Lower leg skin (tissue), 4 donors: ENCODE measurements around the gene NHERF1. TPM values are rescaled to one million over a fixed set of nuclear protein-coding genes. Genes with fewer than 3 reads are reported as not detected.

Source experiments
- DNase-seq, 2 donors: peaks; one replicate each; pipeline ENCODE4 v3.0.0-alpha.2; 2019; ENCODE audit warnings: low spot score in 2 of 2
- H3K4me3 ChIP-seq: fragments of 200-600 bp; sonication (generic); 2 replicates; pipeline ENCODE4 v1.5.1; 2017; ENCODE audit warnings: mild to moderate bottlenecking, low read depth; ENCODE audit not compliant: poor library complexity, severe bottlenecking
- POLR2A ChIP-seq, 2 donors: fragments of 450-650 bp; IDR thresholded peaks; one replicate each; pipeline ENCODE4 v1.6.1; 2016 to 2017; ENCODE audit warnings: antibody characterized with exemption in 2 of 2, mild to moderate bottlenecking in 1 of 2, moderate library complexity in 1 of 2
- WGBS, 2 donors: methylation state at CpG; one replicate each; pipeline ENCODE4 v1.1.5; 2018; 5-methylcytosine and 5-hydroxymethylcytosine counted together
- intact Hi-C: fragments of 100-400 bp; cut with DNase I; formaldehyde crosslinking; loops from one replicate; pipeline ENCODE4 v1.15.0; 2023; ENCODE audit warnings: low total_unique reads
- total RNA-seq, 4 donors: library from RNA; depleted of rRNA; stranded (reverse); fragments of >200 nt; gene quantifications; one replicate each; pipeline ENCODE4 v1.1.0, GENCODE V29; 2016
- TF ChIP-seq, protein P1 (sequence below), 3 donors: fragments of 450-650 bp; IDR thresholded peaks; one replicate each; pipeline ENCODE4 v1.5.1; 2016; ENCODE audit warnings: antibody characterized with exemption in 3 of 3, mild to moderate bottlenecking in 3 of 3, moderate library complexity in 2 of 3

NHERF1 gene
- total RNA-seq, 4 donors from 2014 or later = 47.6 to 67.7 (median 58.6) TPM

DNA sequence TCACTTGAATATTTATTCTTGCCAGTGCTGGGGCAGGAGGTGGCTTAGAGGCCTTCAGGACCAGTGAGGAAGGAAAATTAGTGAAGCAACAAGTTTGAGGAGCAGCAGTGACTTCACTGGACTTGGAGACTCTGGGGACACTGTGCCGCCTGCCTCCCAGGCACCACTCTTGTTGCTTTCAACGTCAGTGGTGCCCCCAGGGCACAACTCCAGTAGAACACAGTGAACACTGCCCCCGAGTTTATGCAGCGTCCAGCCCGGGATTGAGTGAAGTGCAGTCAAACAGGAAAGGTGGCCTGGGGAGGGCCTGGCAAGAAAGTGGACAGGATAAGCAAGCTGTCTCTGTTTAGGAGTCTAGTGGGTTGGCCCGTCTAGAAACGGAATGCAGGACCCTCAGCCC lies 52.1 kb downstream of the NHERF1 start:
- WGBS, 2 donors = 85 to 88% methylated on average over 7 of the region's 7 CpGs
- no peak overlapping the region for H3K4me3 ChIP-seq
- TF ChIP-seq POLR2A (IDR thresholded peaks at IDR 0.05) = no peak
- TF ChIP-seq, protein P1, sequence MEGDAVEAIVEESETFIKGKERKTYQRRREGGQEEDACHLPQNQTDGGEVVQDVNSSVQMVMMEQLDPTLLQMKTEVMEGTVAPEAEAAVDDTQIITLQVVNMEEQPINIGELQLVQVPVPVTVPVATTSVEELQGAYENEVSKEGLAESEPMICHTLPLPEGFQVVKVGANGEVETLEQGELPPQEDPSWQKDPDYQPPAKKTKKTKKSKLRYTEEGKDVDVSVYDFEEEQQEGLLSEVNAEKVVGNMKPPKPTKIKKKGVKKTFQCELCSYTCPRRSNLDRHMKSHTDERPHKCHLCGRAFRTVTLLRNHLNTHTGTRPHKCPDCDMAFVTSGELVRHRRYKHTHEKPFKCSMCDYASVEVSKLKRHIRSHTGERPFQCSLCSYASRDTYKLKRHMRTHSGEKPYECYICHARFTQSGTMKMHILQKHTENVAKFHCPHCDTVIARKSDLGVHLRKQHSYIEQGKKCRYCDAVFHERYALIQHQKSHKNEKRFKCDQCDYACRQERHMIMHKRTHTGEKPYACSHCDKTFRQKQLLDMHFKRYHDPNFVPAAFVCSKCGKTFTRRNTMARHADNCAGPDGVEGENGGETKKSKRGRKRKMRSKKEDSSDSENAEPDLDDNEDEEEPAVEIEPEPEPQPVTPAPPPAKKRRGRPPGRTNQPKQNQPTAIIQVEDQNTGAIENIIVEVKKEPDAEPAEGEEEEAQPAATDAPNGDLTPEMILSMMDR (IDR thresholded peaks at IDR 0.05) = no peak
- no peak for DNase-seq
- intact Hi-C loops = no loop called here

DNA sequence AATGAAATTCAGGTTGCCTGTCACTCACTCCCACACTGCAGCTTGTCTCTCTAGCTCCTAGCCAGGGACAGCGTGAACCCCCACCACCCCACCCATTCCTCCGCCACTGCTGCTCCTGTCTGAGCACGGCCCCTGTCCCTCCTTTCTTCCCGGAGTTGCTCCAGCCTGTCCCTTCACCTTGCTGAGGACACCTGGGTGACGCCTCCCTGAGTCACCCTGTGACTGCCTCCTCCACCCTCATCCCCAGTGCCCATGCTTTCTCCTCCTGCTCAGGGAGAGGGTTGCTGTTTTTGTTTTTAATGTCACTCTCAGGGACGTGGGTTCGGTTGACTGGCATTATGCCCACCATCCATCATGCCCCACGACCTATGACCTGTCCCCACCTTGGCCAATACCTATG lies 53.5 kb downstream of the NHERF1 start:
- H3K4me3 ChIP-seq = no peak overlapping the region
- WGBS, 2 donors = 66 to 73% methylated on average over 8 of the region's 8 CpGs
- DNase-seq = no peak
- intact Hi-C loops = no loop called here
- TF ChIP-seq, protein P1 (IDR thresholded peaks at IDR 0.05) = no peak
- TF ChIP-seq POLR2A (IDR thresholded peaks at IDR 0.05) = no peak

DNA sequence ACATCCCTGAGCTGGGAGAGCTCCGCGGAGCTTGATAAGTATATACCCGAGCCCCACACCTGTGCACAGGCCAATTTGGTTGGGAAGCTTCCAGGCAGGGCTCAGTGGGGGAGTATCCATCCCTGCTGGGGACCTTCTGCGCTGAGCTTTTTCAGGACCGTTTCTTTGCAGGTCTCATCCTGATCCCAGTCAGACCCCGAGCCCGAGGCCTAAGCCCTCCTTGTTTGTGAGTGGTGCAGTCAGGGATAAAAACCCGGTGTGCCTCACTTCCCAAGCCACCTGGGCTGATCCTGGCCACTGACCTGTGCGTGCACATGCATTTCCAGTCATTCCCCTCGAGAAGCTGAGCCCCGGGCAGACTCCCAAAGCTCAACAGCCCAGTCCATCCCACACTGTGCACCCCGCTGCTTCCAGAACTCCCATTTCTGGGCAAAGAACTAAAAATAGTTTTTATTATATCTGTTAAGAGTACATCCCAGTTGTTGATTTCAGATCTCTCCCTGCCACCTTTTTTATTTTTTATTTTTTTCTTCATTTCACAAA lies 55.0 kb downstream of the NHERF1 start:
- no peak overlapping the region for H3K4me3 ChIP-seq
- WGBS, 2 donors = 87 to 93% methylated on average over 12 of the region's 12 CpGs
- intact Hi-C loops = no loop called here
- DNase-seq = no peak
- TF ChIP-seq, protein P1 (IDR thresholded peaks at IDR 0.05) = no peak
- TF ChIP-seq POLR2A (IDR thresholded peaks at IDR 0.05) = no peak

DNA sequence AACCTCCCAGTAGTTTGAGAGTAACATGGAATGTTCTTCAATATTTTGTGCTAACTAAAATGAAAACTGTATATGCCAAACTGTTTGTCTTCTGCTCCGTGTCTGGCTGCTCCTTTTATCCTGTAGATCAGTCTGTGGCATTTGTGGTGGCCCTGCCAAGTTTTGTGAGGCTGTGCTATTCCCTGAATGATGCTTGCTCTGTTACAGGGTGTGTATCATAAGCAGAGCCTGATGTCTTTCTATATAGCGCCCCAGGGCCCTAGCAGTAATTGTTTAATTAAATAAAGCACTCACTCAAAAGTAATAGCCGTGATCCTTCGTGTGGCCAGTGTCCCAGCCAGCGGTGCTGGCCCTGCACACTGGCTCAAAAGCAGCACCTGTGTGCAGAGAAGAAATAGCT lies 55.5 kb downstream of the NHERF1 start:
- 82 to 84% methylated on average over 5 of the region's 5 CpGs for WGBS, 2 donors
- TF ChIP-seq, protein P1 (IDR thresholded peaks at IDR 0.05) = no peak
- TF ChIP-seq POLR2A (IDR thresholded peaks at IDR 0.05) = no peak
- intact Hi-C loops = no loop called here
- no peak overlapping the region for H3K4me3 ChIP-seq
- no peak for DNase-seq

DNA sequence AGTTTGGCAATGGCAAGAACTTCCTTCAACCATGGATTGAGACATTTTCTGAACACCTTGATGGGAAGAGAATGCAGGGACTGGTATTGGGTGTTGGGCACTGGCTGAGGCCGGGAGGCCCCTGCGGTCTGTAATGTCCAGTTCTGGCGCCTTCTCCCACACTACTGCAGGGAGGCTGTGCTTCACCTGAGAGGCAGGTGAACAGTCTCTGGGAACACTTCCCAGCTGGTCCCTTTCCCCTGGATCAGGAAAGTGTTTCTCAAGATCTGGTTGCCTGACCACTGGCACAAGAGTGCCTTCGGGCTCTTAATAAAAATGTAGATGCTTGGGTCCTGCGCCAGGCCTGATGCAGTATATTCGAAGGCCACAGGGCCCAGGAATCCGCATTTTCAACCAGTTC lies 56.3 kb downstream of the NHERF1 start:
- no peak overlapping the region for H3K4me3 ChIP-seq
- TF ChIP-seq, protein P1 (IDR thresholded peaks at IDR 0.05) = no peak
- no peak for TF ChIP-seq POLR2A (IDR thresholded peaks at IDR 0.05)
- intact Hi-C loops = no loop called here
- no peak for DNase-seq
- WGBS, 2 donors = 85 to 96% methylated on average over 7 of the region's 7 CpGs

DNA sequence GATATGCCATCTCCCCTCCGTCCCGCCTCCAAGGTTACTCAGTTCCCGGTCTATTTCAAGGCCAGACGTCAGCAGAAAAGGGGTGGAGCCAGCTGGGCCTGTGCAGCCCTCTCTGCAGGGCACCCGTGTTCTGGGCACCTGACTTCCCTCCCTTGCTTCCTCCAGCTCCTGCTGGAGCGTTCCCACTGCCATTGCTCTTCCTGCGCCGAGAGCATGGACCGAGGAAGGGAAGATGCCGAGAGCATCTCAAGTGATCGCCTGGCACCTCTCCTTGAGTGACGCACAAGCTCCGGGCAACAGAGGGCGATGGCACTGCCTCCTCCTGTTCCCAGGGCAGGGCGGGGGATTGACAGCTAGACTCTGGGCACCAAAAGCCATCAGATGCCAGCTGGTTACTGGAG lies 57.2 kb downstream of the NHERF1 start:
- WGBS, 2 donors = 83 to 87% methylated on average over 14 to 15 of the region's 15 CpGs
- DNase-seq = no peak
- intact Hi-C loops = no loop called here

More for the DNA sequence above, 57.2 kb downstream of the NHERF1 start:
- TF ChIP-seq, protein P1 (IDR thresholded peaks at IDR 0.05) = no peak
- no peak for TF ChIP-seq POLR2A (IDR thresholded peaks at IDR 0.05)
- no peak overlapping the region for H3K4me3 ChIP-seq
